NT2/D1 (cell line): ENCODE results near the gene AZIN2.
A peak's percentile ranks its signal among the peaks of the same experiment; 100 is the strongest.

Experiments
- DNase-seq: peaks from one replicate; pipeline ENCODE4 v3.0.0-alpha.2; 2011; ENCODE audit warnings: low read depth, low spot score
- H3K27me3 ChIP-seq: 2 replicates; pipeline ENCODE4 v1.6.0; 2011; ENCODE audit warnings: mild to moderate bottlenecking; ENCODE audit not compliant: insufficient read length, insufficient read depth
- H3K36me3 ChIP-seq: 2 replicates; pipeline ENCODE4 v1.6.1; 2011; ENCODE audit warnings: mild to moderate bottlenecking, low read length, mixed read lengths; ENCODE audit not compliant: insufficient read depth, insufficient read length
- H3K4me1 ChIP-seq: 2 replicates; pipeline ENCODE4 v1.5.1; 2011; ENCODE audit not compliant: insufficient read depth, insufficient read length
- H3K4me3 ChIP-seq: 2 replicates; pipeline ENCODE4 v1.5.1; 2011; ENCODE audit warnings: low read depth; ENCODE audit not compliant: insufficient read length
- H3K9ac ChIP-seq: 2 replicates; pipeline ENCODE4 v1.6.0; 2011; ENCODE audit warnings: low read depth; ENCODE audit not compliant: insufficient read length
- H3K9me3 ChIP-seq: 2 replicates; pipeline ENCODE4 v1.5.1; 2011; ENCODE audit warnings: mild to moderate bottlenecking, low read length; ENCODE audit not compliant: insufficient read depth
- SUZ12 ChIP-seq: IDR thresholded peaks from 2 replicates; pipeline ENCODE4 v1.6.1; 2011; ENCODE audit not compliant: insufficient read length, insufficient read depth; ENCODE audit errors: extremely low read depth
- YY1 ChIP-seq: IDR thresholded peaks from 2 replicates; pipeline ENCODE4 v1.6.1; 2011; ENCODE audit not compliant: insufficient read length, insufficient read depth
- ZNF274 ChIP-seq: IDR thresholded peaks from 2 replicates; pipeline ENCODE4 v1.6.1; 2011; ENCODE audit warnings: mild to moderate bottlenecking, low read depth, low read length

Gene AZIN2

DNA sequence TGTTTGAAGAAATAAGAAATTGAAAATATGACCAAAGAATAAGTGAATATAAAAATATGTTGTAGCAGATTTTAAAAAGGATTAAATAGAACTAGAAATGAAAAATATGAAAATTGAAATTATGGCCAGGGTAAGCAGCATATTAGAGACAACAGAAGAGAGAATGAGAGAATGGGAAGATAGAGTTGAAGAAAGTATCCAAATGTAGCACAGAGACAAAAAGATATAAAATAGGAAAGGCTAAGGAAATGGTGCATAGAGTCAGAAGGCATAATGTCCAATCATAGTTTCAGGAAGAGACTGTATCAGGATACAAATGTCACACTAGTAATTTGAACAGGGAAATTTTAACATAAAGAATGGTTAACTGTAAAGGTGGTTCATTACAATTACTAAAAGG is 29.5 kb downstream of the AZIN2 start:
- Histone ChIP-seq H3K9me3 (no peaks in the 10 kb centered on the region), H3K36me3 (no peaks in the 10 kb centered on the region), H3K4me3 (no peak overlapping the region), H3K4me1 (no peaks in the 10 kb centered on the region), H3K27me3 (no peaks in the 10 kb centered on the region), H3K9ac (no peak overlapping the region)
- no peak for DNase-seq
- TF ChIP-seq SUZ12 (no peak), YY1 (no peak), ZNF274 (no peak)

DNA sequence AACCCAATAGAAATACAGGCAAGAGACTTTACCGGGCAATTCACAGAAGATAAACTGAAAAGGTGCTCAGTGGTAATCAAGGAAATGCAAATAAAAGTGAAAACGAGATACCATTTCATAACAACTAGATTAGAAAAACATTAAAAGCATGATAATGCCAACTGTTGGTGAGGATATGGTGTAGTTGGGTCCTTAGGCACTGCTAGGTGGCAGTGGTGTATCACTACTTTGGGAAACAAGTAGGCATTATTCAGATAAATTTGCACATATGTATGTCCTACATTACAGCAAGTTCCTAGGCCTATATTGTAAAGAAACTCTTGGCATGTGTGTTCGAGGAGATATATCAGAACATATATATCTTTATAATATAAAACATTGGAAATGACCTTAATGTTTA is 31.0 kb downstream of the AZIN2 start:
- no peak overlapping the region for H3K4me3 ChIP-seq
- no peaks in the 10 kb centered on the region for H3K27me3 ChIP-seq
- TF ChIP-seq ZNF274 (no peak), SUZ12 (no peak), YY1 (no peak)
- H3K9ac ChIP-seq, result no peak overlapping the region
- DNase-seq, result no peak
- no peaks in the 10 kb centered on the region for H3K9me3 ChIP-seq
- H3K36me3 ChIP-seq, result no peaks in the 10 kb centered on the region
- no peaks in the 10 kb centered on the region for H3K4me1 ChIP-seq

DNA sequence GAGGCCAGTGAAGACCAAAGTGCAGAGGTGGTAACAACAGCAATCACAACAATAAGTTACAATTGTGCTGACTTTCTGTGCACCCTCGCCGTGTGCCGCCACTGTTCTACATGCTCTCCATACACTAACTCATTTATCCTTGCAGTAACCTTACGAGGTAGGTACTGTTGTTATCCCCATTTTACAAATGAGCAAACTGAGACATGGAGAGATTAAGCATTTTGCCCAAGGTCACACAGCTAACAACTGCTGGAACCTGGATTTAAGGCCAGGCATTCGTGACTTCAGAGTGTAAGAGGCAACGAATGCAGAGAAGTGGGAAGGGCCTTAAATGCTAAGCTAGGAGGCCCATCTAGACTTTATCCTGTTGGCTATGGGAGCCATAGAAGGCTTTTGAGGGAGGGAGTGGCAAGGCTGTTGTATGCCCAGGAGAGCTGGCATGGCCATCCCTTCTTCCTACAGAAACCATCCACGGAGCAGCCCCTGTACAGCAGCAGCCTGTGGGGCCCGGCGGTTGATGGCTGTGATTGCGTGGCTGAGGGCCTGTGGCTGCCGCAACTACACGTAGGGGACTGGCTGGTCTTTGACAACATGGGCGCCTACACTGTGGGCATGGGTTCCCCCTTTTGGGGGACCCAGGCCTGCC is 36.6 kb downstream of the AZIN2 start:
- DNase-seq, result no peak
- no peak overlapping the region for H3K9ac ChIP-seq
- H3K4me3 ChIP-seq, result no peak overlapping the region
- peaks cover 11% of the 10 kb centered on the region for H3K4me1 ChIP-seq
- no peaks in the 10 kb centered on the region for H3K27me3 ChIP-seq
- no peaks in the 10 kb centered on the region for H3K36me3 ChIP-seq
- TF ChIP-seq ZNF274 (no peak), SUZ12 (no peak), YY1 (no peak)
- no peaks in the 10 kb centered on the region for H3K9me3 ChIP-seq

DNA sequence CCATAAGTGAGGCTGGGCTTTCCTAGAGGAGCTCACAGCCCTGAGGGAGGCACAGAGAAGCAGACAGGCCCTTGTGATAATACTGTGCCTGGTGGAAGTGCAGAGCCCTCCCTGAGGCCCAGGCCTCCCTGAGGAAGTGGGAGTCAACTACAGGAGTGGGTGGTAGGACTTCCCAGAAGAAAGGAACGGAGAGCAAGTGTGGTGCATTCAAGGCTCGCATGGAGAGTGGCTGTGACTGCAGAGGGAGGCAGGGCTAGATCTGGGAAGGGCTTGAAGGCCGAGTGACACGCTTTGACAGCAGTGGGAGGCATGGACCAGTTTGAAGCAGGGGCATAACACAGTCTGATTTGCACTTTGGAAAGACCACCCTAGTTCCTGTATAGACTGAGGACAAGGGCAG is 37.3 kb downstream of the AZIN2 start:
- no peak for TF ChIP-seq ZNF274
- no peak for TF ChIP-seq YY1
- no peak for TF ChIP-seq SUZ12
- Histone ChIP-seq H3K36me3 (no peaks in the 10 kb centered on the region), H3K9ac (no peak overlapping the region), H3K4me3 (no peak overlapping the region), H3K27me3 (no peaks in the 10 kb centered on the region), H3K4me1 (peaks cover 11% of the 10 kb centered on the region), H3K9me3 (no peaks in the 10 kb centered on the region)
- DNase-seq, result no peak

DNA sequence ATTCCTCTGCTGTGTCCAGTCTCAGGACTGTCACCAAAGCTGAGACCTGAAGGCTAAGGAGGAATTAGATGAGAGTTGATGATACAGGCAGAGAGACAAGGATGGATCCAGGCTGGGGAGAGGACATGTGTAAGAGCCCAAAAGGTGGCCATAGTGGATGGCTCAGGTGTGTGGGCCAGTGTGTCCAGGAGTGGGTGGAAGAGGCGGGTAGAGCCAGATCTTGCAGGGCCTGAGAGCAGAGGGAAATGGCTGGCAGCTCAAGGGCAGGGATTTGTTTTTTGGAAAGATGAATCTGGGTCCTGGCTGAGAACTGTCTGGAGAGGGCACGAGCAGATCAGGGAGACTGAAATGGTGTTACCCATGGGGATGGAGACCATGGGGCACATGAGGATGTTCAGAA is 38.1 kb downstream of the AZIN2 start:
- no peaks in the 10 kb centered on the region for H3K9me3 ChIP-seq

DNA sequence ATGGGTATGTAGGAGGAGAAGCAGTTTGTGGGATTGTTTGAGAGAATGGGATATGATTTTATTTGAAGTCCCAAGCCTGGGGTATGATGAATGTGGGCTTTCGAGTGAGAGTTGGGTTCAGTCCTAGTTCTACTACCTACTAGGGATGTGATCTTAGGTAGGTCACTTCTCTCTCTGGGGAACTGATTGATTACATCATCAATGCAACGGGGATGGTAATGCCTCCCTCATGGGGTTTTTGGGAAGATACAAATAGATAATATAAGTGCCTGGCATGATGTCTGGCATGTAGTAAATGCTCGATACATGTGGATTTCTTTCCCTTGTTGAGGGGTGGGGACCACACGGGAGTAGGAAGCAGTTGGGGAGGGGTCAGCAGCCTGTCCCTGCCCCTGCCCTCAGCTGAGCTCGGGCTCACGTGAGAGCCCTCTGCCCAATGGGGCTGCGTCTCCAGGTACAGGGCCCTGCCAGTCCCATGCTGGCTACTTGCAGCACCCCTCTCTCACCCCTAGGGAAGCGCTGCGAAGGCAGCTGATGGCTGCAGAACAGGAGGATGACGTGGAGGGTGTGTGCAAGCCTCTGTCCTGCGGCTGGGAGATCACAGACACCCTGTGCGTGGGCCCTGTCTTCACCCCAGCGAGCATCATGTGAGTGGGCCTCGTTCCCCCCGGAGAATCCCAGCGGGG is 38.7 kb downstream of the AZIN2 start:
- no peak overlapping the region for H3K4me3 ChIP-seq
- TF ChIP-seq SUZ12 (no peak), ZNF274 (no peak)
- H3K9ac ChIP-seq, result peak overlapping the region; percentile 7
- peaks cover 11% of the 10 kb centered on the region for H3K4me1 ChIP-seq
- H3K27me3 ChIP-seq, result no peaks in the 10 kb centered on the region
- H3K9me3 ChIP-seq, result no peaks in the 10 kb centered on the region
- no peaks in the 10 kb centered on the region for H3K36me3 ChIP-seq
- DNase-seq, result no peak

More for the DNA sequence above, 38.1 kb downstream of the AZIN2 start:
- H3K36me3 ChIP-seq, result no peaks in the 10 kb centered on the region
- H3K4me1 ChIP-seq, result peaks cover 11% of the 10 kb centered on the region
- H3K4me3 ChIP-seq, result no peak overlapping the region
- H3K9ac ChIP-seq, result no peak overlapping the region
- H3K27me3 ChIP-seq, result no peaks in the 10 kb centered on the region
- no peak for DNase-seq
- no peak for TF ChIP-seq SUZ12
- TF ChIP-seq YY1, result no peak
- TF ChIP-seq ZNF274, result no peak

DNA sequence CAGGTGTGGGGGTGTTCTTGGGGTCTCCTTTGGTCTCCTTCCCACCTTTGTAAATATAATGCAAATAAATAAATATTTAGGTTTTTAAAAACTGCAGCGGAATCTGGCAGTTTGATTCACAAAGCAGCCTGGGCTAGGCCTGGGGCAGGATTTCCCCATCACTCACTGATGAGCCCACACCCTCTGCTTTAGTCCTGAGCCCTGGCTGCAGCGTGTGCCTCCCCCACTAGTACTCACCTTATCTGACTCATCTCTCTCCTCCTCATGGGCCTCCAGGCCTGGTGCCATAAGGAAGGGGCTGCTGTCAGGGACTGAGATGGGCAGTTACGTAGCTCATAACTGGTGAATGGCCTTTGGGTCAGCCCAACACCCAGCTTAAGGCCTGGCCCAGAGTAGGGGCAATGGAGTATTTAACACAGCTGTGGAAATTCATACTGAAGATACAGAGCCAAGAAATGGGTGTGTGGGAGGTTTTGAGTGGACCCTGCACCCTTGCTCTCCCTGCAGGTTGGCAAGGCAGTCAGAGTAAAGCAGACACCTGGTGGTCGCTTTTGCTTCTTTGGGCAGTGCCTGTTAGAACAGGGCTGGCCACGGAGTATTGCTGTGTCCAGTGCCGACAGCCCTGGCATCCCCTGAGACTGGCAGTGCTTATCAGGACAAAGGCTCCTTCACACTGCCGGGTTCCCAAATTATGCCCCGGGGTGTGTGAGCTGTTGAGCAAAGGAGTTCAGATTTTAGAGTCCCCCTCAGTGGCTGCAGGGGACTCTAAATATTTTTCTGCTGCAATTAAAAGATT is 39.7 kb downstream of the AZIN2 start:
- DNase-seq, result no peak
- Histone ChIP-seq H3K9ac (peak overlapping the region; percentile 7), H3K4me3 (no peak overlapping the region), H3K27me3 (no peaks in the 10 kb centered on the region), H3K36me3 (peaks cover 7% of the 10 kb centered on the region), H3K4me1 (peaks cover 11% of the 10 kb centered on the region), H3K9me3 (peaks cover 6% of the 10 kb centered on the region; the same call in 1 of the 2 replicates)
- TF ChIP-seq YY1 (no peak), ZNF274 (no peak), SUZ12 (no peak)
